GM10248 (cell line): Measurements from ENCODE around the gene ITIH4.

Experiments used
- CTCF ChIA-PET: fragments of 300-600 bp; sonication (Branson Sonifier 250); formaldehyde crosslinking; extraction: SDS; loops from one replicate; lab custom pipeline; 2021; ENCODE audit warnings: antibody characterized with exemption; lab: Yijun Ruan, JAX
- POLR2A ChIA-PET: fragments of 350-650 bp; sonication (Branson Sonifier 250); formaldehyde crosslinking; extraction: SDS; loops from one replicate; lab custom pipeline; 2020; ENCODE audit warnings: antibody characterized with exemption; lab: Yijun Ruan, JAX
- DNase-seq: peaks from one replicate; pipeline ENCODE4 v3.0.0; 2012; ENCODE audit errors: extremely low spot score
- TF ChIP-seq, protein P1 (sequence below): IDR thresholded peaks from 2 replicates; pipeline ENCODE4 v1.5.1; 2012; ENCODE audit warnings: mild to moderate bottlenecking, low read depth; ENCODE audit errors: extremely low read depth, missing control alignments, control extremely low read depth

The ITIH4 gene

DNA sequence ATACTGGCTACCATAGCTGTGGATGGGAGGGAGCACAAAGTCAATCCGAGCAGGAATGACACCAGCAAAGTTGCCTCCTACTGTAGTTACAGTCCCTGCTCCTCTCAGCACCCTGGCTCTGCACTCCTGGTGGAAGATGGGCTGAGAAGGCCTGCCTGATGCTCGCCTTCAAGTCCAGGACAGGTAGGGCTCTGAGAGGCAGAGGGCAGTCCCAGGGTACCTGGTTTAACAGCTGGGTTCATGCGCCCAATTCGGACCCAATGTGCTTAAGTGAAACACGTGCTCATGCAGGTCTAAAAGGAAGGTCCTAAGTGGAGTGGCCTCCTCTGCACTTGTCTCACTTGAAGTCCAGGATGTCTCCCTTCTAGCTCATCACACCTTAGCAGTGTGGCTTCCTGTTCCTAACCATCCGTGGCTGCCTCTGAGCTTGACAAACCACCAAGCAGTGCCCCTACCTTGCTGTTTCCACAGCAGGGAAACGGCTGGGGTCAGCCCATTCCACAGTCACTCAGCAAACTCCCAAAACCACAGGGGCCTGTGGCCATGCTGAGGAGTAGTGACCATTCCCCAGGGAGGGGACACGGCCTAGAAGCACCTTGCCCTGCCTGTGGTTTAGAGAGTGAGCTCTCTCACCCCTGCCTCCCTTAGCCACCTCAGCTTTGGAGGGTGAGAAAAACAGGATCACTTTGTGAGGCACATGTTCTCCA lies 8.2 kb upstream of the ITIH4 start:
- ChIA-PET CTCF (interaction anchor here (1.0 to 3.3 kb wide), 9 partner anchors 10 to 138 kb away, joined by 3 to 12 read pairs (median 6); no protein-coding TSS in a partner anchor), POLR2A (no interaction called here)
- TF ChIP-seq, protein P1, sequence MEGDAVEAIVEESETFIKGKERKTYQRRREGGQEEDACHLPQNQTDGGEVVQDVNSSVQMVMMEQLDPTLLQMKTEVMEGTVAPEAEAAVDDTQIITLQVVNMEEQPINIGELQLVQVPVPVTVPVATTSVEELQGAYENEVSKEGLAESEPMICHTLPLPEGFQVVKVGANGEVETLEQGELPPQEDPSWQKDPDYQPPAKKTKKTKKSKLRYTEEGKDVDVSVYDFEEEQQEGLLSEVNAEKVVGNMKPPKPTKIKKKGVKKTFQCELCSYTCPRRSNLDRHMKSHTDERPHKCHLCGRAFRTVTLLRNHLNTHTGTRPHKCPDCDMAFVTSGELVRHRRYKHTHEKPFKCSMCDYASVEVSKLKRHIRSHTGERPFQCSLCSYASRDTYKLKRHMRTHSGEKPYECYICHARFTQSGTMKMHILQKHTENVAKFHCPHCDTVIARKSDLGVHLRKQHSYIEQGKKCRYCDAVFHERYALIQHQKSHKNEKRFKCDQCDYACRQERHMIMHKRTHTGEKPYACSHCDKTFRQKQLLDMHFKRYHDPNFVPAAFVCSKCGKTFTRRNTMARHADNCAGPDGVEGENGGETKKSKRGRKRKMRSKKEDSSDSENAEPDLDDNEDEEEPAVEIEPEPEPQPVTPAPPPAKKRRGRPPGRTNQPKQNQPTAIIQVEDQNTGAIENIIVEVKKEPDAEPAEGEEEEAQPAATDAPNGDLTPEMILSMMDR: no peak
- DNase-seq: no peak

DNA sequence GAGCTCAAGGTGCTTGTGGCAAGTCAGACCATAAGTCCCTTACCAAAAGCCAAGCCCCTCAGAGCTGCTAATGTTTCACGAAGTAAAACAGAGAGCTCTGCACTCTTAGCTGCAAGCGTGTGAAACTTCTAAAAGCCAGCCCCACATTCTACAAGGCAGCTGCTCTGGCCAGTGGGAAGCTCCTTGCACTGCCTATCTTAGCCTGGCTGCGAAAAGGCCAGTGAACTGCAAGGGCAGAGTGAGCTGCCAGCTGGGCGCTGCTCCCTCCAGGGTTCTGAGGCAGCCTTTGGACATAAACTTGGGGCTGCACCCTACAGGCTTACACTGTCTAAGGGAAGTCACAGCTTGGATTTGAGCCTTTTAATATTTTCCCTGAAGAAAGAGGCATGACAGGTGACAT lies 6.5 kb upstream of the ITIH4 start:
- POLR2A ChIA-PET: interaction anchor here (0.6 kb wide), 1 partner anchor 274 kb away, joined by 3 read pairs; no protein-coding TSS in a partner anchor
- no peak for DNase-seq
- TF ChIP-seq, protein P1: no peak
- CTCF ChIA-PET: interaction anchor here (1.3 to 3.3 kb wide), 4 partner anchors 9 to 38 kb away, joined by 3 to 12 read pairs (median 6); no protein-coding TSS in a partner anchor

DNA sequence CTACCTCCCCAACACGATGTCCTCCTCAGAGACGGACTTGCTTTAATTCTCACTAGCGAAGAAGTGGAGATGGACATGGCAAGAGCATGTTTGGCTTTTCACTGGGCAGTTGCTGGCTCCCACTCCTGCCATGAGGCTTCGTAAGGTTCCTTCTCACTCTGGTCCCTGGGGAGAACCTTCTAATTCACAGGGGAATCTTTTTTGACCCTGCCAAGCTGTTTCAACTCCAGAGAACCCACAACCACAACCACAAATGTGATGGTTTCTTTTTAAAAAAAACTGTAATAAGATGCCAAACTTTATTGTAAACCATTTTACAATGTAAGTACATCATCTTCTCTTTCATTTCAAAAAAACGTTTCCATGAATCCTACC lies 6.0 kb upstream of the ITIH4 start:
- ChIA-PET CTCF (interaction anchor here (1.3 to 1.5 kb wide), 3 partner anchors 8 to 38 kb away, joined by 3 to 9 read pairs (median 3); no protein-coding TSS in a partner anchor), POLR2A (interaction anchor here (0.6 kb wide), 1 partner anchor 275 kb away, joined by 3 read pairs; no protein-coding TSS in a partner anchor)
- TF ChIP-seq, protein P1: no peak

DNA sequence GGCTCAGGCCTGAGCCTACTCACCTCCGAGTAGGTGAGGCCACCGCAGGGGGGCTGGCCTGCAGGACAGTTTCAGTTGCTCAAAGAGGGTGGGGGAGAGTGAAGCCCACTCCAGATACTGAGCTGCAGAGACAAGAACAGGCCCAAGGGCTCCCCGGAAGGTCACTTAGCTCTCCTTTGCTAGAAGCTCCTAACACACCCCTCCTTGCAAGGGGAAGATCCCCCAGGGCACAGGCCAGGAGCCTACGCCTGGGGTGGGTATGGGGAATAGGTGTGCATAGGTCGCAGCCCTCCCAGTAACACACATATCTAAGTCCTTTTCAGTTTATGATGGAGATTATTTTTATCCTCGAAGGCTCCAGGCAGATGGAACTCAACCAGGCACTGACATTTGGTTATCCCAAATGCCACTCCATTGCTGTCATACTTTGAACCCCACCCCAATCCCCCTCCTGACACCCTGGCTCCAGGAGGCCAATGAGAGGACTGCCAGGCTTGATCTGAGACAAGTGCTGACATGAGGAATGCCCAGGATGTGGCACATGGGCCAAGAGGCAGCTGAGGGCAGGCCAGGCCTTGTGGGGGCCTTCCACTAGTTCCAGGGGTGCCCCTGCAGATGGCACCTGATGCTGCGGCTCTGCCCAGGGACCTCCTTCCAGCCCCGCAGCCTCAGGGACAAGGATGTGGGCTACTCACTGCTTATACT lies 5.4 kb upstream of the ITIH4 start:
- ChIA-PET POLR2A (no interaction called here), CTCF (interaction anchor here (1.5 to 1.7 kb wide), 2 partner anchors 10 to 37 kb away, joined by 5 to 9 read pairs; no protein-coding TSS in a partner anchor)
- TF ChIP-seq, protein P1: no peak
- no peak for DNase-seq

More for the DNA sequence above, 6.0 kb upstream of the ITIH4 start:
- no peak for DNase-seq

DNA sequence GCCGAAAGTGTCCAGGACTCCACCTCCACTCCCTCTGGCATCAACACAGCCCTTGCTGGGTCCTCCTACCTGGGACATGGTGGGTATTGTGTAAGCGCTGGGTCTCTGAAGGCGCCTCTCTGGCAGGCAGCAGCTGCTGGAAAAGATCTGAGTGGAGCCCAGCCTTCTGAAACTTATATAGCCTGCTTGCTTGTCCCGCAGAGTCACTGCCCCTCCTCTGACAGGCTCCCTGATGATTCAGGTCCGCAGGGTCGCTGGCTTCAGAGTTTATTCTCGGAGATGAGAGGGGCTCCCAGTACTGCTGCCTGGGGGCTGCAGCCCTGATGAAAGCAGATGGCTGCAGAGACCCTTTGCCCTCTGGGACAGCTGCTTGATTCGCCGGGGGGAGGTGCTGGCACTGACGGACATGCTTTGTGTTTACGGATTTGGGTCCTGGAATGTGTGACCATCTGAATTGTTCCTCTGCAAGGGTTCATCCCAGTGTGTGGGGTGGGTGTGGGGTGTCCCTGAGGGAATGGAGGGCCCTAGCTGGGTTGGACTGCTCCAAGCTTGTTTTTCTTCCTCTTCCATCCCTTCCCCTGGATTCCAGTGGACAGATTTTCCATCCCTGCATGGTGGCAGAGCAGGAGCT lies 4.5 kb upstream of the ITIH4 start, which contains the start of gene MUSTN1:
TSS of gene MUSTN1 (minus strand) at position 149 of the 631 bp plus-strand sequence. CDS start at position 78, 71 bp downstream.
- ChIA-PET POLR2A (no interaction called here), CTCF (interaction anchor here (0.7 to 1.7 kb wide), 3 partner anchors 8 to 37 kb away, joined by 3 to 5 read pairs (median 3); no protein-coding TSS in a partner anchor)
- TF ChIP-seq, protein P1: no peak
- DNase-seq: no peak

DNA sequence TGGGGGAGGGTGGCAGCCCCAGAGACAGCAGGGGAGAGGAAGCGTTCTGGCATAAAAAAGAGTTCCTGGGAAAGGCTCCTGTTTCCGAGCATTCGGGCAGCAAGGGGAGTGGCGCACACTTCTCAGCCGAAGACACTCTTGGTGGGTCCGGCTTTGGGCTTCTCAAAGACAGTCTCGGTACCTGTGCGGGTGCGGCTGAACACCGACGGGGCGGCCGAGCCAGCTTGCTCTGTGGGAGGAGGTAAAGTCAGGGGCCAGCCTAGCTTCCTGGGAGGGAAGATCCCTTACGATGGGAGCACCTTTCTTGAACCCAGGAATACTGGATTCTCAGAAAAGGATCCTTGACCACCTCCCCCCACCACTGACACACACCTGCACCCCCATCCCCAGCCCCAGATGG lies 2.7 kb upstream of the ITIH4 start:
- no peak for DNase-seq
- TF ChIP-seq, protein P1: no peak
- POLR2A ChIA-PET: no interaction called here
- CTCF ChIA-PET: no interaction called here
